Stimulated activated CD8-positive, alpha-beta memory T cell treated with anti-CD3 and anti-CD28 coated beads, Interleukin-12 subunit alpha, Interleukin-12 subunit beta, amount 100 ng/mL, for 24 hours (primary cell): ENCODE data around the gene TMEM209.
"Not testable (repeated sequence)": the region's sequence is repeated elsewhere in the genome, so short reads cannot be mapped to it uniquely, and the experiment has no call there.

Source experiments
- DNase-seq: peaks from one replicate; pipeline ENCODE4 v3.0.0-alpha.2; 2020; ENCODE audit errors: extremely low read depth

Gene TMEM209

DNA sequence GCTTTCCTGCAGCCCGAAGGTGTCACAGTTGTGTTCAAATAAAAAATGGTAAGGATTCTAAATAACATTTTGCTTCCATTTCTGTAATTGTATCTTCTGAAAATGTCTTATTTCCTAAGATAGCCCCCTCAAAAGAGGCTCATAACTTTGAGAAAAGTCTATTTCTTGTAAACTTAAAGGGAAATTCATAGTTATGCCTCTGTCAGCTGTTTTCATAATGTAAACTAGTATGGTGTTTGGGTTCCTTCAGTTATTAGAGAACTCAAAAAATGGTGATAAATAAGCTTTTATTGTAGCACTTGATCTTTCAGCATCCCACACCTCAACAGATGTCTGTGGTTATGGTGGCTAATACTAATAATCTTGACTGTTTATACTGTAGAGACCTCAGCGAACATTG, 77.8 kb downstream of the TMEM209 start:
- no peak for DNase-seq

- not testable (repeated sequence) for DNase-seq
Measured at GRCh38 chr7:130126840-130127239, 78.4 kb downstream of the TMEM209 start.

DNA sequence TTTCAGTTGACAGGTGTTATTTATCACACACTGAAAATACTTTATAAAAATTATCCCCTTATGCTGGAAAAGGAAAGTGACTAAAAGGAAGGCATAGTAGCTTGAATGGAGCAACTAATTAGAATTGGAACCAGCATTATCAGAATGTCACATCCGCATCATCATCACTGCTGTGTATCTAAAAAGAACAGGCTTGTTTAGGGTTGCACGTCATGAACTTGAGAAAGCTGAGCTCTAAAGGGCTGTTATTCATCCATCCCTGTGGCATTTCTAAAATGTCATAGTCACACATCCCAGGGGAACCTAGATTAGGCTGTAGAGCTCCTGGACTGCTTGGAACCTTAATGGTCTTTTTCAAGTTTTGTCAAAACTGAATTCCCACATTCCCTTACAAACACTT, 80.5 kb downstream of the TMEM209 start:
- DNase-seq: no peak

- DNase-seq: no peak
Measured at GRCh38 chr7:130123501-130123900, 81.7 kb downstream of the TMEM209 start.

DNA sequence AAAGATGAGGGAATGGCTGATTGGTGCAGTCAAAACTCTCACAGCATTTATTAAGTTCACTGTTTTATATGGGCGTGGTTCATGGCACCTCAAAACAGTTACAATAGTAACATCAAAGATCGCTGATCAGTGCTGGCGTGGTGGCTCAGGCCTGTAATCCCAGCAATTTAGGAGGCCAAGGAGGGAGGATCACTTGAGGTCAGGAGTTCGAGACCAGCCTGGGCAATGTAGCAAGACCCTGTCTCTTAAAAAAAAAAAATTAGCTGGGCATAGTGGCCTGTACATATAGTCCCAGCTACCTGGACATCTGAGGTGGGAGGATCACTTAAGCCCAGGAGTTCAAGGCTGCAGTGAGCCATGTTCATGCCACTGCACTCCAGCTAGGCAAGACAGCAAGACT, 86.4 kb downstream of the TMEM209 start:
- no peak for DNase-seq

DNA sequence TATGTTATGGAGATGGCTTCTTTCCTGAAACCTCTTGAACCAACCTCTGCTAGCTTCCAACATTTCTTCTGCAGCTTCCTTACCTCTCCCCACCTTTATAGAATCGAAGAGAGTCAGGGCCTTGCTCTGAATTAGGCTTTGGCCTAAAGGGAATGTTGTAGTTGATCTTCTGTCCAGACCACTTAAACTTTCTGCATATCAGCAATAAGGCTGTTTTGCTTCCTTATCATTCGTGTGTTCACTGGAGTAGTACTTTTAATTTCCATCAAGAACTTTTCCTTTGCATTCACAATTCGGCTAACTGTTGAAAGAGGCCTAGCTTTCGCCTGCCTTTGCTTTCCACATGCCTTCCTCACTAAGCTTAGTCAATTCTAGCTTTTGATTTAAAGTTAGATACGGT, 86.9 kb downstream of the TMEM209 start:
- no peak for DNase-seq

GRCh38 chr7:130114776-130115175, 90.4 kb downstream of the TMEM209 start:
- DNase-seq: no peak
